ENCODE results near the gene CLTCL1. TPM values are rescaled to one million over a fixed set of nuclear protein-coding genes. Genes with fewer than 3 reads are reported as not detected.

The CLTCL1 gene
- total RNA-seq, 1 experiment from 2014 or later, result 11.9 TPM

- H3K9me3 ChIP-seq (ENCODE audit: control insufficient read depth, insufficient read depth, low read depth, low read length), result no peaks in the 10 kb centered on the region
- no peak for DNase-seq (ENCODE audit: low read depth, low spot score)
- H3K27ac ChIP-seq (ENCODE audit: low read length), result no peak overlapping the region
- no peaks in the 10 kb centered on the region for H3K36me3 ChIP-seq (ENCODE audit: control insufficient read depth, insufficient read depth, low read length)
- intact Hi-C loops (cut with micrococcal nuclease; ENCODE audit: unreplicated experiment) (no loop called here), in situ Hi-C loops (cut with HindIII; ENCODE audit: low pct_unique_long_range_greater_than_20kb, low sequenced_read_pairs) (no loop called here)
- no peak overlapping the region for H3K4me3 ChIP-seq (ENCODE audit: low read depth in 2 of 2, low read length in 2 of 2)
- no peak for TF ChIP-seq REST (IDR thresholded peaks at IDR 0.05; ENCODE audit: insufficient read depth in 1 of 2, low read depth in 2 of 2, low read length in 1 of 2)
- no peak for TF ChIP-seq TCF7L2 (IDR thresholded peaks at IDR 0.05; ENCODE audit: low read depth, low read length)
- no peak for TF ChIP-seq SIN3A (IDR thresholded peaks at IDR 0.05; ENCODE audit: borderline replicate concordance, insufficient read depth, low read depth, low read length)
- no peak for TF ChIP-seq CTCF (IDR thresholded peaks at IDR 0.05)
- no peak for TF ChIP-seq POLR2AphosphoS5 (IDR thresholded peaks at IDR 0.05; ENCODE audit: low read depth, low read length)
- no peaks in the 10 kb centered on the region for H3K27me3 ChIP-seq (ENCODE audit: control insufficient read depth, insufficient read depth, low read length)
- no peaks in the 10 kb centered on the region for H3K4me1 ChIP-seq (ENCODE audit: control insufficient read depth, insufficient read depth, low read length)
- no peak for ATAC-seq
- ChIA-PET CTCF (no interaction called here), POLR2A (no interaction called here)
- BruUV-seq (replicated peaks), result no TSS peak
Measured at GRCh38 chr22:19210188-19210587, 81.3 kb downstream of the CLTCL1 start.

- H3K27ac ChIP-seq (ENCODE audit: low read length), result no peak overlapping the region
- POLR2A ChIA-PET, result no interaction called here
- H3K4me1 ChIP-seq (ENCODE audit: control insufficient read depth, insufficient read depth, low read length), result no peaks in the 10 kb centered on the region
- DNase-seq (ENCODE audit: low read depth, low spot score) (no peak), ATAC-seq (no peak)
- TF ChIP-seq REST (IDR thresholded peaks at IDR 0.05; ENCODE audit: insufficient read depth in 1 of 2, low read depth in 2 of 2, low read length in 1 of 2) (no peak), SIN3A (IDR thresholded peaks at IDR 0.05; ENCODE audit: borderline replicate concordance, insufficient read depth, low read depth, low read length) (no peak), CTCF (IDR thresholded peaks at IDR 0.05) (no peak), POLR2AphosphoS5 (IDR thresholded peaks at IDR 0.05; ENCODE audit: low read depth, low read length) (no peak), TCF7L2 (IDR thresholded peaks at IDR 0.05; ENCODE audit: low read depth, low read length) (no peak)
- H3K9me3 ChIP-seq (ENCODE audit: control insufficient read depth, insufficient read depth, low read depth, low read length), result no peaks in the 10 kb centered on the region
- intact Hi-C loops (cut with micrococcal nuclease; ENCODE audit: unreplicated experiment), result no loop called here
- CTCF ChIA-PET, result no interaction called here
- BruUV-seq (replicated peaks), result no TSS peak
- in situ Hi-C loops (cut with HindIII; ENCODE audit: low pct_unique_long_range_greater_than_20kb, low sequenced_read_pairs), result no loop called here
- no peaks in the 10 kb centered on the region for H3K27me3 ChIP-seq (ENCODE audit: control insufficient read depth, insufficient read depth, low read length)
- H3K36me3 ChIP-seq (ENCODE audit: control insufficient read depth, insufficient read depth, low read length), result no peaks in the 10 kb centered on the region
- H3K4me3 ChIP-seq (ENCODE audit: low read depth in 2 of 2, low read length in 2 of 2), result no peak overlapping the region
Measured at GRCh38 chr22:19208287-19208847, 83.2 kb downstream of the CLTCL1 start.
